ENCODE results near the gene CAMTA1. TPM values are rescaled to one million over a fixed set of nuclear protein-coding genes. Genes with fewer than 3 reads are reported as not detected.

The CAMTA1 gene
- total RNA-seq, 1 donor from 2014 or later, result 81.6 TPM

DNA sequence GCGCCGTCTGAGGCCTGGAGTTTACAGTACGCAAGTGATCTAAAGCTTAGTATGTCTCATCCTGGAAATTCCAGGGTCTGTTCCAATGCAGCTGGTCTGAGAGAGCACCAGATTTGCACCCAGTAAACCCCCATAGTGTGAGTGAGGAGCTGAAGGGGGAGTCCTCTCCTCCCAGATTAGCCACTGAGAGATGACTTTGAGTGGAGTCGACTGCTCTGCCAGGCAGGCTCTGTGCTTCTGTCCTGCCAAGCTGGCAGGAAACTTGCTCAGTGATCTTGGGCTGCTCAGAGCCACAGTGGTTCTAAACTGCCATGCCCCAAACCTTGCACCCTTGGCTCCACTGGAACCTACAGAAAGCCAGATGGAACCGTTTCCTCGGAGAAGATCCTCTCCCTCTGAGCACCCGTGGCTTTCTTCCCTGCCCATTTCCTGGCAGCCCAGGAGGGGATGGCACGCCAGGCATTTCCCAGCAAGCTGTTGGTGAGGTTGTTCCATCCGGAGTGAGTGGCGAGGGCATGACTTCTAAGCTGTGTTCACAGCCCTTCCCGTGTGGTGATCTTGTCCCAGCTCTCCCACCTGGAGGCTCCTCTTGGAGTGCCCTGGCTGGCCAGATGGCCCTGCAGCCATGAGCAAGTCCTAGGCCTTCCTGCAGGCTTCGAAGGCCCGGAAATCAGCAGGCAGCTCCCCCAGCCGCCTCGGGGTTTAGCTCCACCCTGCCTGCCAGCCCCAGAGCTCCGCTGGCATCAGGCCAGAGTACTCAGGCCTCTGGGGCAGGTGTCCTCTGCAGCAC, 859.9 kb downstream of the CAMTA1 start:
- TF ChIP-seq, protein P1, sequence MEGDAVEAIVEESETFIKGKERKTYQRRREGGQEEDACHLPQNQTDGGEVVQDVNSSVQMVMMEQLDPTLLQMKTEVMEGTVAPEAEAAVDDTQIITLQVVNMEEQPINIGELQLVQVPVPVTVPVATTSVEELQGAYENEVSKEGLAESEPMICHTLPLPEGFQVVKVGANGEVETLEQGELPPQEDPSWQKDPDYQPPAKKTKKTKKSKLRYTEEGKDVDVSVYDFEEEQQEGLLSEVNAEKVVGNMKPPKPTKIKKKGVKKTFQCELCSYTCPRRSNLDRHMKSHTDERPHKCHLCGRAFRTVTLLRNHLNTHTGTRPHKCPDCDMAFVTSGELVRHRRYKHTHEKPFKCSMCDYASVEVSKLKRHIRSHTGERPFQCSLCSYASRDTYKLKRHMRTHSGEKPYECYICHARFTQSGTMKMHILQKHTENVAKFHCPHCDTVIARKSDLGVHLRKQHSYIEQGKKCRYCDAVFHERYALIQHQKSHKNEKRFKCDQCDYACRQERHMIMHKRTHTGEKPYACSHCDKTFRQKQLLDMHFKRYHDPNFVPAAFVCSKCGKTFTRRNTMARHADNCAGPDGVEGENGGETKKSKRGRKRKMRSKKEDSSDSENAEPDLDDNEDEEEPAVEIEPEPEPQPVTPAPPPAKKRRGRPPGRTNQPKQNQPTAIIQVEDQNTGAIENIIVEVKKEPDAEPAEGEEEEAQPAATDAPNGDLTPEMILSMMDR (IDR thresholded peaks at IDR 0.05), result no peak
- Mint-ChIP-seq H3K36me3 (ENCODE audit: unreplicated experiment) (no peaks in the 10 kb centered on the region), H3K4me1 (ENCODE audit: unreplicated experiment) (peaks cover 9% of the 10 kb centered on the region), H3K9me3 (ENCODE audit: unreplicated experiment) (no peaks in the 10 kb centered on the region), H3K27ac (ENCODE audit: unreplicated experiment) (no peak overlapping the region), H3K27me3 (ENCODE audit: unreplicated experiment) (no peaks in the 10 kb centered on the region), H3K4me3 (ENCODE audit: unreplicated experiment) (no peak overlapping the region)
- DNase-seq (ENCODE audit: extremely low spot score, unreplicated experiment), result no peak

DNA sequence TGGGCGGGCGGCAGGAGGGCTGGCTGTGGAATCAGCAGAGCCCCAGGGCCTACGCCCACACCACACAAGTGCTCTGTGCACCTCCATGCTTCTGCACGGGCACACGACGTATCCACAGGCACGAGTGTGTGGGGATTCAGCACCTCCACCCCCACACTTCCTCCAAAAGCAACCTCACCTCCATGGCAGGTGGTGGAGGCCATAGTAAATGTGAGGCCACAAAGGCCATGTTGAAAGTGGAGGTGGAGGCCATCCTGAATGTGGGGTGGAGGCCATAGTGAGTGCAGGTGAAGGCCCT, 860.4 kb downstream of the CAMTA1 start:
- Mint-ChIP-seq H3K4me3 (ENCODE audit: unreplicated experiment) (no peak overlapping the region), H3K4me1 (ENCODE audit: unreplicated experiment) (peaks cover 9% of the 10 kb centered on the region), H3K27ac (ENCODE audit: unreplicated experiment) (no peak overlapping the region), H3K9me3 (ENCODE audit: unreplicated experiment) (no peaks in the 10 kb centered on the region), H3K27me3 (ENCODE audit: unreplicated experiment) (no peaks in the 10 kb centered on the region), H3K36me3 (ENCODE audit: unreplicated experiment) (no peaks in the 10 kb centered on the region)
- TF ChIP-seq, protein P1 (IDR thresholded peaks at IDR 0.05), result no peak
- no peak for DNase-seq (ENCODE audit: extremely low spot score, unreplicated experiment)

DNA sequence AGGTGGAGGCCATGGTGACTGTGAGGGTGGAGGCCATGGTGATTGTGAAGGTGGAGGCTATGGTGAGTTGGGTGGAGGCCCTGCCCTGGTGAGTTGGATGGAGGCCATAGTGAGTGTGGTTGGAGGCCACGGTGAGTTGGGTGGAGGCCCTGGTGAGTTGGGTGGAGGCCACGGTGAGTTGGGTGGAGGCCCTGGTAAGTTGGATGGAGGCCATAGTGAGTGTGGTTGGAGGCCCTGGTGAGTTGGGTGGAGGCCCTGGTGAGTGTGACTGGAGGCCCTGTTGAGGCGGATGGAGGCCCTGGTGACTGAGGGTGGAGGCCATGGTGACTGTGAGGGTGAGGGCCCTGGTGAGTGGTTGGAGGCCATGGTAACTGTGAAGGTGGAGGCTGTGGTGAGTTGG, 860.9 kb downstream of the CAMTA1 start:
- Mint-ChIP-seq H3K4me1 (ENCODE audit: unreplicated experiment) (peaks cover 9% of the 10 kb centered on the region), H3K4me3 (ENCODE audit: unreplicated experiment) (no peak overlapping the region), H3K36me3 (ENCODE audit: unreplicated experiment) (no peaks in the 10 kb centered on the region)

DNA sequence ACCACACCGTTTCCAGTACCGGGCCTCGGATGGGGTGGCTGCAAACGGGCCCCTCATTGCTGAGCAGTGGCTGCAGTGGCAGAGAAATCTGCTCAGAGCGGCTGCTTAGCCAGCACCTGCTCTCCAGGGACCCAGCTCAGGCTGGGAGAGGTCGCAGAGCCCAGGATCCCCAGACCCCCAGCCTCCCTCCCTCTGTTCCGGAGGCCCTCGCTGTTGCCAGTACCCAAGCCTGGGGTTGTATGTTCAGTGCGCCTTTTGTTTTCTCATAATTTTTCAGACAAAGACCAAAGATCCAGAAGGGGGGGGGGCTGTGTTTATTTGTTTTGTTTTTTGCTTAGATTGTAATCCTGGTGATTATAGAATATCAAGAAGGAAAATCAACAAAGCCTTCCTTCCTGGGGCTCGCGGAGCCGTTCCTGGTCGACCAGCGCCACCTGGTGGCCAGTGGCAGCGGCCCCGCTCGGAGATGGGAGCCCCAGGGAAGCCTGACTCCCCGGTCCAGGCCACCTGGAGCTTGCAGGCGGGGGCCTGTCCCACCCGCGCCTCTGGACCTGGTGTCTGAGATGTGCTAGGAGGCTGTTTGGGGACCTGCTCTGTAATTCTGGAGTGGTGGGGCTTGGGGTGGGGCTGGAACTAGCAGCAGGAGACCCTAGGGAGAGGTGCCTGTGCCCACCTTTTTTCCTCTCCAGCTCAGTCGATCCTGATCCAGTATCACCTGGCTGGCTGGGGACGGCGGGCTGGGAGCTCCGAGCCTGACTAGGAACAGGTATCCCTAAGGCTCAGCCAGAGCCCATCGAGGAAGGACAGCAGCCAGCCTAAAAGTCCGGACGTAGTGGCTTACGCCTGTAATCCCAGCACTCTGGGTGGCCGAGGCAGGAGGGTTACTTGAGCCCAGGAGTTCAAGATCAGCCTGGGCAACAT, 862.0 kb downstream of the CAMTA1 start:
- peaks cover 5% of the 10 kb centered on the region for H3K27me3 Mint-ChIP-seq (ENCODE audit: unreplicated experiment)
- peak; percentile 92 for DNase-seq (ENCODE audit: extremely low spot score, unreplicated experiment)
- H3K36me3 Mint-ChIP-seq (ENCODE audit: unreplicated experiment), result no peaks in the 10 kb centered on the region
- no peak overlapping the region for H3K4me3 Mint-ChIP-seq (ENCODE audit: unreplicated experiment)
- TF ChIP-seq, protein P1 (IDR thresholded peaks at IDR 0.05), result peak; percentile 96
- peaks cover 9% of the 10 kb centered on the region for H3K4me1 Mint-ChIP-seq (ENCODE audit: unreplicated experiment)
- no peak overlapping the region for H3K27ac Mint-ChIP-seq (ENCODE audit: unreplicated experiment)
- no peaks in the 10 kb centered on the region for H3K9me3 Mint-ChIP-seq (ENCODE audit: unreplicated experiment)

More for the DNA sequence above, 860.9 kb downstream of the CAMTA1 start:
- no peak for DNase-seq (ENCODE audit: extremely low spot score, unreplicated experiment)
- no peaks in the 10 kb centered on the region for H3K9me3 Mint-ChIP-seq (ENCODE audit: unreplicated experiment)
- peaks cover 3% of the 10 kb centered on the region for H3K27me3 Mint-ChIP-seq (ENCODE audit: unreplicated experiment)
- no peak overlapping the region for H3K27ac Mint-ChIP-seq (ENCODE audit: unreplicated experiment)
- TF ChIP-seq, protein P1 (IDR thresholded peaks at IDR 0.05), result no peak
